NB4 (cell line): Measurements from ENCODE around the gene STK35.

ENCODE experiments used
- DNase-seq: peaks from one replicate; pipeline ENCODE4 v3.0.0; 2010; ENCODE audit warnings: low read depth
- H3K4me3 ChIP-seq: one replicate; pipeline ENCODE4 v1.5.1; 2011; ENCODE audit warnings: mild to moderate bottlenecking, low read depth, low read length, moderate library complexity
- CTCF ChIP-seq: IDR thresholded peaks from one replicate; pipeline ENCODE4 v1.5.1; 2012; ENCODE audit warnings: low read depth, low read length
- MAX ChIP-seq: IDR thresholded peaks from 2 replicates; pipeline ENCODE4 v1.6.1; 2011; ENCODE audit warnings: low read depth, low read length
- MYC ChIP-seq: IDR thresholded peaks from 2 replicates; pipeline ENCODE4 v1.6.1; 2011; ENCODE audit warnings: low read depth, low read length
- POLR2A ChIP-seq: IDR thresholded peaks from 2 replicates; pipeline ENCODE4 v1.6.1; 2011; ENCODE audit warnings: mild to moderate bottlenecking; ENCODE audit not compliant: insufficient read length; ENCODE audit errors: extremely low read depth

The STK35 gene

GRCh38 chr20:2138396-2138795 lies 36.8 kb downstream of the STK35 start:
- no peak overlapping the region for H3K4me3 ChIP-seq
- no peak for TF ChIP-seq MYC
- no peak for TF ChIP-seq POLR2A
- no peak for TF ChIP-seq MAX
- no peak for TF ChIP-seq CTCF
- no peak for DNase-seq

GRCh38 chr20:2139250-2139649 lies 37.6 kb downstream of the STK35 start:
- TF ChIP-seq MAX (no peak), CTCF (no peak), POLR2A (no peak), MYC (no peak)
- no peak for DNase-seq

GRCh38 chr20:2139736-2140135 lies 38.1 kb downstream of the STK35 start:
- no peak overlapping the region for H3K4me3 ChIP-seq
- no peak for DNase-seq
- no peak for TF ChIP-seq POLR2A
- TF ChIP-seq MYC = no peak
- no peak for TF ChIP-seq CTCF
- TF ChIP-seq MAX = no peak

More at GRCh38 chr20:2139250-2139649, 37.6 kb downstream of the STK35 start:
- no peak overlapping the region for H3K4me3 ChIP-seq

GRCh38 chr20:2140561-2140960 lies 38.9 kb downstream of the STK35 start:
- no peak overlapping the region for H3K4me3 ChIP-seq
- no peak for TF ChIP-seq POLR2A
- TF ChIP-seq CTCF = no peak
- TF ChIP-seq MAX = no peak
- TF ChIP-seq MYC = no peak
- no peak for DNase-seq

- H3K4me3 ChIP-seq = no peak overlapping the region
- DNase-seq = no peak
- TF ChIP-seq MAX (no peak), CTCF (no peak), MYC (no peak), POLR2A (no peak)
Measured at GRCh38 chr20:2141600-2142575, 40.3 kb downstream of the STK35 start.
